HCT116 (cell line): ENCODE results near the gene HOMER3. TPM values are rescaled to one million over a fixed set of nuclear protein-coding genes. Genes with fewer than 3 reads are reported as not detected.

Experiments used
- ATAC-seq: fragments of 200-7000 bp; cut with Tn5 transposase; 2 replicates; pipeline ENCODE4 v1.9.1; 2020; ENCODE audit warnings: mild to moderate bottlenecking, moderate library complexity
- BruUV-seq: library from RNA; stranded (reverse); fragments of 400-500 nt; replicated peaks from 2 replicates; lab custom pipeline; 2021; lab: Mats Ljungman, UMichigan
- CTCF ChIA-PET: fragments of 300-600 bp; sonication (Branson Sonifier 250); formaldehyde crosslinking; loops from one replicate; lab custom pipeline; 2021; ENCODE audit warnings: antibody characterized with exemption; lab: Charles Lee
- POLR2A ChIA-PET: fragments of 300-600, 350-600 bp; sonication (Branson Sonifier 250); formaldehyde crosslinking; loops from one replicate; lab custom pipeline; 2021; ENCODE audit warnings: antibody characterized with exemption; lab: Charles Lee
- RAD21 ChIA-PET, 2 experiments: fragments of 300-600 bp; sonication (Branson Sonifier 250); formaldehyde crosslinking; loops; one replicate each; lab custom pipeline; 2023; ENCODE audit warnings: low total read pairs in 2 of 2; ENCODE audit not compliant: uncharacterized antibody in 2 of 2, unreplicated experiment in 2 of 2, low non-redundant PET in 1 of 2; lab: Charles Lee
- DNase-seq: peaks from one replicate; pipeline ENCODE4 v3.0.0-alpha.2; 2010; ENCODE audit warnings: low read depth, low spot score
- H2AFZ ChIP-seq: fragments of 200-600 bp; shearing (Covaris generic), sonication (generic); 2 replicates; pipeline ENCODE4 v1.6.1; 2017; ENCODE audit warnings: low read depth, mixed run types, mixed read lengths, antibody characterized with exemption, low read length; ENCODE audit not compliant: poor library complexity, severe bottlenecking
- H3K27ac ChIP-seq: 2 replicates; pipeline ENCODE4 v1.5.1; 2012; ENCODE audit warnings: low read depth, low read length
- H3K27me3 ChIP-seq: fragments of 200-600 bp; sonication (generic); 2 replicates; pipeline ENCODE4 v1.6.1; 2016; ENCODE audit warnings: mixed run types, low read length, mixed read lengths; ENCODE audit not compliant: insufficient read depth
- H3K36me3 ChIP-seq, 2 experiments: fragments of 200-500 bp in 1 of 2; fragments of 200-600 bp in 1 of 2; sonication (Bioruptor generic) in 1 of 2; sonication (generic) in 1 of 2; 2 replicates each; pipeline versions ENCODE4 v1.5.1 to v1.6.1; 2014 to 2016; ENCODE audit warnings: low read length in 2 of 2, inconsistent platforms in 1 of 2, mixed read lengths in 1 of 2, mixed run types in 1 of 2; ENCODE audit not compliant: insufficient read depth in 2 of 2, control insufficient read depth in 1 of 2
- H3K4me1 ChIP-seq, 2 experiments: fragments of 200-600 bp in 1 of 2; sonication (generic) in 1 of 2; 2 replicates each; pipeline versions ENCODE4 v1.5.1 to v1.6.1; 2012 to 2017; ENCODE audit warnings: low read length in 2 of 2, inconsistent platforms in 1 of 2, mild to moderate bottlenecking in 1 of 2, mixed read lengths in 1 of 2, mixed run types in 1 of 2, moderate library complexity in 1 of 2; ENCODE audit not compliant: insufficient read depth in 2 of 2, control insufficient read depth in 1 of 2
- H3K4me2 ChIP-seq: fragments of 200-600 bp; sonication (generic); 2 replicates; pipeline ENCODE4 v1.6.1; 2017; ENCODE audit warnings: mixed run types, low read length, mixed read lengths
- H3K4me3 ChIP-seq, 2 experiments: fragments of 200-600 bp in 1 of 2; sonication (generic) in 1 of 2; replicated peaks in 1 of 2; 2 replicates each; pipeline ENCODE4 v1.5.1; 2011 to 2016; ENCODE audit warnings: low read length in 2 of 2, control low read depth in 1 of 2, low read depth in 1 of 2, mild to moderate bottlenecking in 1 of 2, mixed read lengths in 1 of 2, mixed run types in 1 of 2
- H3K79me2 ChIP-seq: fragments of 200-600 bp; sonication (generic); 2 replicates; pipeline ENCODE4 v1.6.1; 2017; ENCODE audit warnings: mild to moderate bottlenecking, mixed run types, low read length, moderate library complexity, mixed read lengths; ENCODE audit not compliant: insufficient read depth
- H3K9ac ChIP-seq: fragments of 200-600 bp; sonication (generic); 2 replicates; pipeline ENCODE4 v1.6.1; 2016; ENCODE audit warnings: low read length, mixed read lengths
- H3K9me2 ChIP-seq: fragments of 200-600 bp; sonication (generic), shearing (Covaris generic); 2 replicates; pipeline ENCODE4 v1.6.1; 2017; ENCODE audit warnings: mixed run types, mild to moderate bottlenecking, moderate library complexity; ENCODE audit not compliant: insufficient read depth
- H3K9me3 ChIP-seq, 2 experiments: fragments of 200-500 bp in 1 of 2; fragments of 200-600 bp in 1 of 2; sonication (Bioruptor generic) in 1 of 2; sonication (generic) in 1 of 2; 2 replicates each; pipeline ENCODE4 v1.6.1; 2014 to 2017; ENCODE audit warnings: low read length in 2 of 2, mixed read lengths in 2 of 2, inconsistent platforms in 1 of 2, low read depth in 1 of 2, mild to moderate bottlenecking in 1 of 2, mixed run types in 1 of 2, moderate library complexity in 1 of 2; ENCODE audit not compliant: control insufficient read depth in 1 of 2, insufficient read depth in 1 of 2
- H4K20me1 ChIP-seq: fragments of 200-600 bp; sonication (generic), shearing (Covaris generic); 2 replicates; pipeline ENCODE4 v1.6.1; 2017; ENCODE audit warnings: mixed run types, mild to moderate bottlenecking, moderate library complexity; ENCODE audit not compliant: insufficient read depth
- ATF3 ChIP-seq: IDR thresholded peaks from 2 replicates; pipeline ENCODE4 v1.6.1; 2012
- ELF1 ChIP-seq: IDR thresholded peaks from 2 replicates; pipeline ENCODE4 v1.6.1; 2012; ENCODE audit warnings: low read depth, borderline replicate concordance
- EZH2phosphoT487 ChIP-seq: fragments of 200-600 bp; IDR thresholded peaks from 2 replicates; pipeline ENCODE4 v1.6.1; 2018; ENCODE audit warnings: antibody characterized with exemption, borderline replicate concordance
- JUND ChIP-seq: IDR thresholded peaks from 2 replicates; pipeline ENCODE4 v1.6.1; 2012
- POLR2AphosphoS5 ChIP-seq: IDR thresholded peaks from 2 replicates; pipeline ENCODE4 v1.6.1; 2011; ENCODE audit warnings: mild to moderate bottlenecking, low read depth, low read length, moderate library complexity
- RAD21 ChIP-seq: IDR thresholded peaks from 2 replicates; pipeline ENCODE4 v1.6.1; 2012; ENCODE audit warnings: low read depth, mild to moderate bottlenecking
- REST ChIP-seq: IDR thresholded peaks from 2 replicates; pipeline ENCODE4 v1.6.1; 2012; ENCODE audit warnings: low read depth
- SP1 ChIP-seq: IDR thresholded peaks from 2 replicates; pipeline ENCODE4 v1.6.1; 2012; ENCODE audit warnings: low read depth
- TCF7L2 ChIP-seq: IDR thresholded peaks from 2 replicates; pipeline ENCODE4 v1.7.0; 2011; ENCODE audit warnings: borderline replicate concordance, inconsistent platforms; ENCODE audit not compliant: insufficient read depth, insufficient read length; ENCODE audit errors: extremely low read depth
- ZBTB33 ChIP-seq: IDR thresholded peaks from 2 replicates; pipeline ENCODE4 v1.6.1; 2011; ENCODE audit warnings: mild to moderate bottlenecking, low read length, moderate library complexity; ENCODE audit not compliant: insufficient replicate concordance; ENCODE audit errors: extremely low read depth
- ZFX ChIP-seq: fragments of 450-650 bp; IDR thresholded peaks from 2 replicates; pipeline ENCODE4 v1.6.1; 2017
- ZNF274 ChIP-seq: fragments of 200-500 bp; sonication (Bioruptor generic); IDR thresholded peaks from 2 replicates; pipeline ENCODE4 v1.6.1; 2014; ENCODE audit warnings: mild to moderate bottlenecking, low read depth, low read length, inconsistent platforms
- intact Hi-C: fragments of 100-400 bp; cut with micrococcal nuclease; formaldehyde crosslinking; loops from 2 replicates; pipeline ENCODE4 v1.10.0; 2022
- total RNA-seq: library from RNA; stranded (reverse); gene quantifications from one replicate; pipeline ENCODE4 v1.2.1, GENCODE V29; 2021; ENCODE audit not compliant: unreplicated experiment

The HOMER3 gene
- total RNA-seq, 1 experiment from 2014 or later = 45.2 TPM

GRCh38 chr19:18985257-18985656 is 44.2 kb upstream of the HOMER3 start:
- ChIA-PET POLR2A (no interaction called here), CTCF (interaction anchor here (2.8 kb wide), 1 partner anchor 68 kb away, joined by 33 read pairs; the partner anchor contains the start of genes COPE and DDX49), RAD21 (no interaction called here)
- intact Hi-C loops = no loop called here
- no peak overlapping the region for H2AFZ ChIP-seq
- no peak for DNase-seq
- H3K27ac ChIP-seq = no peak overlapping the region
- peaks cover 0 to 9% of the 10 kb centered on the region in 2 experiments; a peak in 1 of 4 replicates for H3K4me1 ChIP-seq
- no TSS peak for BruUV-seq
- no peak overlapping the region for H3K4me3 ChIP-seq
- H3K4me2 ChIP-seq = no peak overlapping the region
- no peaks in the 10 kb centered on the region for H3K9me2 ChIP-seq
- H3K9ac ChIP-seq = no peak overlapping the region
- H3K27me3 ChIP-seq = no peaks in the 10 kb centered on the region
- H4K20me1 ChIP-seq = no peaks in the 10 kb centered on the region
- H3K36me3 ChIP-seq = no peaks in the 10 kb centered on the region
- H3K9me3 ChIP-seq = no peaks in the 10 kb centered on the region
- ATAC-seq = no peak
- H3K79me2 ChIP-seq = no peaks in the 10 kb centered on the region
- TF ChIP-seq EZH2phosphoT487 (no peak), JUND (no peak), TCF7L2 (no peak), SP1 (no peak), ZNF274 (no peak), ZFX (no peak), ELF1 (no peak), POLR2AphosphoS5 (no peak), ATF3 (no peak), RAD21 (no peak), ZBTB33 (no peak), REST (no peak)
